C4-2B (cell line): Measurements from ENCODE around the gene TRIAP1.

Experiments used
- H3K27ac ChIP-seq: fragments of 450-650 bp; 2 replicates; pipeline ENCODE4 v1.5.1; 2017
- ZFX ChIP-seq: fragments of 450-650 bp; IDR thresholded peaks from 2 replicates; pipeline ENCODE4 v1.6.1; 2017
- TF ChIP-seq, protein P1 (sequence below): fragments of 450-650 bp; conservative IDR thresholded peaks from 2 replicates; pipeline ENCODE4 v1.5.1; 2017; ENCODE audit warnings: mild to moderate bottlenecking

The TRIAP1 gene

DNA sequence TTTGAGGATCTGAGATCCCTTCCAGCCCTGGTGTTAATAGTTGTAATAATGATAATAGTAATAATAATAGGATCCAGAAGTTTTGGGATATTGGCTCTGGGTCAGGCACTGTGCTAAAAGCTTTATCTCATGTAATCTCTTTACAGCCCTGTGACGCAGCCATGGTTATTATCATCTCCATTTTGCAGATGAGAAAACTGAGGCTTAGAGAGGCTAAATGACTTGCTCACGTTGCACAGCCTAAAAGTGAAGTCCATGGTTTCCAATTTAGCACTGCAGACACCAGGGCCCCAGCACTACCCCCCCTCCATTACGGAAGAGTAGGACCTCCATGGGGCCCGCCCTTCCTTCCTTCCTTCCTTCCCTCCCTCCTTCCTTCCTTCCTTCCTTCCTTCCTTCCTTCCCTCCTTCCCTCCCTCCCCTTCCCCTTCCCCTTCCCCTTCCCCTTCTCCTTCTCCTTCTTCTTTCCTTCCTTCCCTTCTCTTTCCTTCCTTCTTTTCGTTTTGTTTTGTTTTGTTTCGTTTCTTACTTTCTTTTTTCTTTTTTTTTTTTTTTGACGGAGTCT is 23.2 kb downstream of the TRIAP1 start:
- no peak overlapping the region for H3K27ac ChIP-seq
- TF ChIP-seq, protein P1, sequence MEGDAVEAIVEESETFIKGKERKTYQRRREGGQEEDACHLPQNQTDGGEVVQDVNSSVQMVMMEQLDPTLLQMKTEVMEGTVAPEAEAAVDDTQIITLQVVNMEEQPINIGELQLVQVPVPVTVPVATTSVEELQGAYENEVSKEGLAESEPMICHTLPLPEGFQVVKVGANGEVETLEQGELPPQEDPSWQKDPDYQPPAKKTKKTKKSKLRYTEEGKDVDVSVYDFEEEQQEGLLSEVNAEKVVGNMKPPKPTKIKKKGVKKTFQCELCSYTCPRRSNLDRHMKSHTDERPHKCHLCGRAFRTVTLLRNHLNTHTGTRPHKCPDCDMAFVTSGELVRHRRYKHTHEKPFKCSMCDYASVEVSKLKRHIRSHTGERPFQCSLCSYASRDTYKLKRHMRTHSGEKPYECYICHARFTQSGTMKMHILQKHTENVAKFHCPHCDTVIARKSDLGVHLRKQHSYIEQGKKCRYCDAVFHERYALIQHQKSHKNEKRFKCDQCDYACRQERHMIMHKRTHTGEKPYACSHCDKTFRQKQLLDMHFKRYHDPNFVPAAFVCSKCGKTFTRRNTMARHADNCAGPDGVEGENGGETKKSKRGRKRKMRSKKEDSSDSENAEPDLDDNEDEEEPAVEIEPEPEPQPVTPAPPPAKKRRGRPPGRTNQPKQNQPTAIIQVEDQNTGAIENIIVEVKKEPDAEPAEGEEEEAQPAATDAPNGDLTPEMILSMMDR, result no peak
- TF ChIP-seq ZFX, result no peak

DNA sequence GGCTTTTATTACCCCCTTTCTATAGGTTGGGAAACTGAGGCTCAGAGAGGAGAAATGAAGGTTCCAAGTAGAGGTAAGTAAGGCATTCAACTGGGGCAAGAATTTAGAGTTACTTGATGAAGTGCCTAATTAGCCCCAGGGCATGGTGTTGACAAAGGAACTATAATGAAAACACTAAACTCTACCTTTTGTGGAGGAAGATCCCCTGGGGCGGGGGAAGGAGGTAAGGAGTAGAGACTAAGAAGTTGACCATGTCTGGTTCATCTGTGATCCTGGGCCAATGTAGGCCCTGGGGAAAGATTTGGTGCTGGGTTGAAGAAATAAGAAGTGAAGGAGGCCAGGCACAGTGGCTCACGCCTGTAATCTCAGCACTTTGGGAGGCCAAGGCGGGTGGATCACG is 24.5 kb downstream of the TRIAP1 start:
- TF ChIP-seq, protein P1, result no peak
- no peak for TF ChIP-seq ZFX
- H3K27ac ChIP-seq, result no peak overlapping the region

DNA sequence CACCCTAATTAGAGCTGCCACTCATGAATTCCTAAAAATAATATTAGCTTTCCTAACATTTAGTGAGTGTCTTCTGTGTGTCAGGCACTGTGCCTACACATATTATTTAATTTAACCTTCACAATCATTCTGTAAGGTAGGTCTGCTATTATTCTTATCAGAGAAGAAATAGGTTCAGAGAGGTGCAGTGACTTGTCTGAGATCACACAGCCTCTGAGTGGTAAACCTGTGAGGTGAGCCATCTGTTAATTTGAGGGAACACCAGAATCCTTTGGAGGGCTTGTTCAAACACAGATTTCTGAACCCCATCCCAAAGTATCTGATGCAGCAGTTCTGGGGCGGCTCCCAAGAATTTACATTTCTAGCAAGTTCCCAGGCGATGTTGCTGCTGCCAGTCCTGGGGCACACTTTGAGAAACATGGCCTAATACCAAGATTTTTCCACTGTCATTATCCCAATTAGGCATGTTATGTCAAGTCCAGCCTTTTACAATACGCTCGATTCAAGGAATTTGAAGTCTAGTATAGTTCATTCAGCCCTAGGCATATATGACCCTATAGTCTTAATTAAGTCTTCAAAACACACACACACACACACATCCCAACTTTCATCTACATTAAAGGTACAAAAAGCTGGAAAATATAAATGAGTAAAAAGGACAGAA is 28.1 kb downstream of the TRIAP1 start:
- TF ChIP-seq, protein P1, result no peak
- TF ChIP-seq ZFX, result no peak
- H3K27ac ChIP-seq, result no peak overlapping the region

DNA sequence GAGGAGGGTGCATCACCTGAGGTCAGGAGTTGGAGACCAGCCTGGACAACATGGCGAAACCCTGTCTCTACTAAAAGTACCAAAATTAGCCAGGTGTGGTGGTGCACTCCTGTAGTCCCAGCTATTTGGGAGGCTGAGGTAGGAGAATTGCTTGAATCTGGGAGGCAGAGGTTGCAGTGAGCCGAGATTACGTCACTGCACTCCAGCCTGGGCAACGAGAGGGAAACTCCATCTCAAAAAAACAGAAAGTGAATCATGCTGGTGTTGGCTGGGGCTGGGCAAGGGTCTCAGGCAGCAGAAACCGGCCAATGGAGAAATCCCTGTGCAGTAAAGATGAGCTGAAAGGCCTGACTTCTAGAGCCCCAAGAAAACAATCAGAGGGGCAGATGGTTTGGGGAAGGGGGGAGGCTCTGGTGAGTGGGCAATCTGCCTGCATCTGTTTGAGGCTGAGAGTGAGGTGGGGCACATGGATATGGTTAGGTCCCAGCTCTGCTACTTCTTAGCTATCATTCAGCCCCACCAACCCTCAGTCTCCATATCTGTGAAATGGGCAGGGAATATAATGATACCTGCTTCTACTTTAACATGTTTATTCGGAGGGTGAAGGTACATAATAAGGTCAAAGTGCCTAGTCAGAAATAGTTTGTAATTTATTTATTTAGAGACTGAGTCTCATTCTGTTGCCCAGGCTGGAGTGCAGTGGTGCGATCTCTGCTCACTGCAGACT is 29.5 kb downstream of the TRIAP1 start:
- H3K27ac ChIP-seq, result no peak overlapping the region
- TF ChIP-seq ZFX, result no peak
- TF ChIP-seq, protein P1, result no peak

DNA sequence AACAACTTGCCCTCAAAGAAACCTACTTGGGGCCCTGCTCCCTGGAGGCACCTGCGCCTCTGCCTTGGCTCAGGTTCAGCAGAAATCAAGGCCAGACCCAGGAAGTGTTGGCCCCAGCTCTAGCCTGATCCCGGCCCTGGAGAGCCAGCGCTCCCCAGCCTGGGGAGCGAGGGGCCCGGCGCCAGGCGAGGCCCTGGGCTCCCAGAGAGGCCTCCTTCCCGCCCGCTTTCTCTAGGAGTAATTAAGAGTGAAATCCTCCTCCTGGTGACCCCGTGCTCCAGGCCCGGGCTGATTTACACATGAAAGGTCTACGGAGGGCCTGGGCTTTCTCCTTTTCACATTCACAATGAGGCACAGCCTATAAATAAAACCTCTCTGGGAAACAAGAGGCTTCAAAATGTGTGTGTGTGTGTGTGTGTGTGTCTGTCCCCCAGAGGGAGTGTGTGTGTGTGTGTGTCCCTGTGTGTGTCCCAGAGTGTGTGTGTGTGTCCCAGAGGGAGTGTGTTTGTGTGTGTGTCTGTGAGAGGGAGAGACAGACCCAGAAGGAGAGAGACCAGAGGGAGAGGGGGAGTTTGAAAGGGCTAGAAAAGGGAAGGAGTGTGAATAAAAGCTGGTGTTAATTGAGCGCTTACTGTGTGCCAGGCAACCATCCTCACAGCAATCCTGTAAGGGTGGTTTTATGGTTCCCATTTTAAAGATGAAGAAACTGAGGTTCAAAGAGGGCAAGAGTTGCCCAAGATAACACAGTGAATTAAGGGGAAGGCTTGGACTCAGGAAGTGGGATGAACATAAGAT is 32.1 kb downstream of the TRIAP1 start:
- no peak overlapping the region for H3K27ac ChIP-seq
- TF ChIP-seq, protein P1, result no peak
- no peak for TF ChIP-seq ZFX

DNA sequence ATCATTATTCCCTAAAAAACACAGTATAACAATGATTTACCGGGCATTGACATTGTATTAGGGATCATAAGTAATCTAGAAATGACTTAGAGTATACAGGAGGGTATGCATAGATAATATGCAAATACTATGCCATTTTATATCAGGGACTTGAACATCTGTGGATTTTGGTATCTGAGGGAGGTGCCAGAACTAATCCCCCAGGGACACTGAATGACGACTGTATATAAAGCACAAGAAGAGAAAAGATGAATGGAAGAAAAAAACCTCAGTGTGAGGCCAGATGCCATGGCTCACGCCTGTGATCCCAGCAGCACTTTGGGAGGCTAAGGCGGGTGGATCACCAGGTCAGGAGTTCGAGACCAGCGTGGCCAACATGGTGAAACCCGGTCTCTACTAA is 33.8 kb downstream of the TRIAP1 start:
- H3K27ac ChIP-seq, result no peak overlapping the region

More for the DNA sequence above, 33.8 kb downstream of the TRIAP1 start:
- TF ChIP-seq ZFX, result no peak
- TF ChIP-seq, protein P1, result no peak
